ENCODE data around the gene EDEM3. TPM values are rescaled to one million over a fixed set of nuclear protein-coding genes. Genes with fewer than 3 reads are reported as not detected.

EDEM3 gene
- total RNA-seq, 1 experiment from 2014 or later, result 14.0 TPM

- H3K4me1 ChIP-seq (ENCODE audit: insufficient read depth, low read length), result peaks cover 2% of the 10 kb centered on the region; the same call in 1 of the 2 replicates
- Mint-ChIP-seq H3K4me3 (no peak overlapping the region), H3K27me3 (ENCODE audit: low read depth) (no peaks in the 10 kb centered on the region), H3K36me3 (ENCODE audit: insufficient read depth in 1 of 3, low read depth in 3 of 3) (peaks cover 0 to 21% (median 5%) of the 10 kb centered on the region in 3 experiments; a peak in 6 of 7 replicates), H3K4me1 (peaks cover 20 to 23% of the 10 kb centered on the region in 2 experiments), H3K27ac (no peak overlapping the region), H3K9me3 (peaks cover 19 to 21% of the 10 kb centered on the region in 2 experiments)
- no peak overlapping the region for H2BK15ac ChIP-seq (ENCODE audit: low read depth, low read length)
- no peak overlapping the region for H3K9ac ChIP-seq (ENCODE audit: extremely low read depth, insufficient read length, low read length)
- H3K79me1 ChIP-seq (ENCODE audit: insufficient read depth, low read depth, low read length, poor library complexity, severe bottlenecking), result no peaks in the 10 kb centered on the region
- no peak overlapping the region for H4K8ac ChIP-seq (replicated peaks; ENCODE audit: insufficient read length, low read depth, low read length)
- no peak for DNase-seq
- no peaks in the 10 kb centered on the region for H3K27me3 ChIP-seq (ENCODE audit: insufficient read depth, low read length)
- no peaks in the 10 kb centered on the region for H3K79me2 ChIP-seq (ENCODE audit: insufficient read depth, low read length)
- no peak overlapping the region for H3K4ac ChIP-seq (ENCODE audit: low read depth, low read length)
- H3K23ac ChIP-seq (ENCODE audit: insufficient read length, low read depth, low read length), result no peak overlapping the region
- H4K20me1 ChIP-seq (ENCODE audit: control insufficient read depth, insufficient read depth, insufficient read length), result no peaks in the 10 kb centered on the region
- H3K23me2 ChIP-seq (ENCODE audit: insufficient read length, low read depth, low read length, poor library complexity, severe bottlenecking), result no peaks in the 10 kb centered on the region
- H3K9me3 ChIP-seq (ENCODE audit: control insufficient read depth, low read depth, low read length), result no peaks in the 10 kb centered on the region
- H2AFZ ChIP-seq (ENCODE audit: low read length), result no peak overlapping the region
- H2BK120ac ChIP-seq (ENCODE audit: low read depth, low read length, poor library complexity, severe bottlenecking), result no peak overlapping the region
- no peak overlapping the region for H2AK5ac ChIP-seq (ENCODE audit: insufficient read length, low read length)
- no peak overlapping the region for H3K27ac ChIP-seq (ENCODE audit: insufficient read length, low read depth, low read length)
- no peak for TF ChIP-seq CTCF (conservative IDR thresholded peaks at IDR 0.05)
- H3K14ac ChIP-seq (ENCODE audit: insufficient read depth, low read length), result no peak overlapping the region
- no peak overlapping the region for H3K18ac ChIP-seq (ENCODE audit: insufficient read length, low read depth, low read length)
- H2BK5ac ChIP-seq (ENCODE audit: insufficient read length, low read length), result no peak overlapping the region
- no peak overlapping the region for H4K91ac ChIP-seq (ENCODE audit: insufficient read length, low read depth, low read length)
- no peak overlapping the region for H3T11ph ChIP-seq (ENCODE audit: low read length)
- H3K4me2 ChIP-seq (ENCODE audit: insufficient read depth, insufficient read length, low read length), result no peak overlapping the region
- H3K56ac ChIP-seq (ENCODE audit: insufficient read length, low read depth, low read length), result no peak overlapping the region
- no peak overlapping the region for H4K5ac ChIP-seq (ENCODE audit: insufficient read length, low read depth, low read length)
- H2BK12ac ChIP-seq (ENCODE audit: insufficient read length, low read depth, low read length), result no peak overlapping the region
- no peak overlapping the region for H2BK20ac ChIP-seq (ENCODE audit: low read depth, low read length, poor library complexity, severe bottlenecking)
Measured at GRCh38 chr1:184677344-184677743, 77.3 kb downstream of the EDEM3 start.
